NCI-H1417 treated with DMSO at 0.1 percent for 48 hours (cell line): ENCODE measurements around the gene CLDN16.

Source experiments
- DNase-seq: peaks from one replicate; lab custom pipeline; 2025; lab: John Stamatoyannopoulos, UW

The CLDN16 gene

DNA sequence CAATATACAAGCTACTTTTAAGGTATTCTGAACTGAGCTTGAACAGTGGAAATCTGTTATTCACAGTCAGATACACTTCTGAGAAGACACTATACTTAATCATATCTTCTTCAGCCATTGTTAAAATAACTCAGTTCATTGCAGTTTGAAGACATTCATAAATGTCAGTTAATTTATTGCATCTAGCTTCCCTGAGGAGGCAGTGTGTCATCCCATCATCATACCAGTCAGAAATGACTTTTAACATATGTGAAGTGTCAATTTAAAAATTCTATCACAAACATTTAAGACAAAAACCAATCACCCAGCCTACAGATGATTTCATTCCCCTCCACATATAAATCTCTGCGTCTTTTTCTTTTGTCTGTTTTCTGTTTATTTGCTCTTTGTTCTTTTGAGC is 54.3 kb downstream of the CLDN16 start:
- no peak for DNase-seq

- DNase-seq: no peak
Measured at GRCh38 chr3:190443257-190443656, 55.3 kb downstream of the CLDN16 start.

- no peak for DNase-seq
Measured at GRCh38 chr3:190444006-190444405, 56.0 kb downstream of the CLDN16 start.

GRCh38 chr3:190444576-190445145 is 56.7 kb downstream of the CLDN16 start:
- no peak for DNase-seq

DNA sequence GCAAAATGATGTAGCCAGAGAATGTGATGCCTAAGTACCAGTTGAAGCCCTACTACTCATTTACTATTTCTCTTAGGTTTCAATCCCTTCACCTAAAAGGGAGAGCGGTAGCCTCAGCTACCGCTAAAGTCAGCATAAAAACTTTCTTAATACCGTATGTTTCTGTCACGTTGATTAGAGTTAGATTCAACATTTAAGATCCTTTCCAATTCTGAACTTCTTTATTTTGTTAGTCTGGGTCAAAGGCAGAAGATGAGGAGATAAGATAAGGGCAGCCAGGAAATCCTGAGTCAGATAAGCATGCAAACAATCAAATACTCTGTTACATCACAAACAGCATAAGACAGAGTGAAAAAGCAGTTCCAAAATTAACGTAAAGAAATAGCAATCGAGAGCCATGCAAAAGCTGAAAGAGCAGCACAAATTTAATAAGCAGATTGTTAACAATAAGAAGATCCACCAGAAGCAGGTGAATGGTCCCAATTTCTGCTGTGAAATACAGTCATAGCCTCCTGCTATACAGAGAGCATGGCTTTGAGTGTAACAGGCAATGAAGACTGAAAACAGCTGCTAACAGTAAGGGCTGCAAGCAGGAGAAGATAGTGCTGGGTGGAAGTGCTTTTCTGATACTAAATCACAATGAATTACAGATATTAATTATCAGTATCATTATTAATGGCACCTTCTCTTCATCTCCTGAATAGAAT is 58.8 kb downstream of the CLDN16 start:
- DNase-seq: no peak

DNA sequence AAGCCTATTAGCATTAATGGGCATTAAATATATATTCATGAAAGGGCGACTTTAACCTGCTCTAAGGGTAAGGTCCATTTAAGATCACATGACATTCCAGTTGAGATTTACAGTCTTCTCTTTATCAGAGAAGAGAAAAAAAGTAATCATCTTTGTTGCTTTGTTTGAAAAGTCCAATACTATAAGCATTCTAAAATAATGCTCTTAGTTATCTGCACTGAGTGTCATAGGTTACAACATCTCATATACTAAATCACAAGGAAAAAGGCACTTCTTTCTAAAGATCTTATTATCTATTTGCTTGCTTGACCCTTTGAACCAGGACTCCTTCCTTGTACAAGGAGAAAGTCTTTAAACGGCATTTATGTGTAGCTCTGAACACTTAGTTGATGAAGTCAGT is 60.3 kb downstream of the CLDN16 start:
- DNase-seq: no peak

DNA sequence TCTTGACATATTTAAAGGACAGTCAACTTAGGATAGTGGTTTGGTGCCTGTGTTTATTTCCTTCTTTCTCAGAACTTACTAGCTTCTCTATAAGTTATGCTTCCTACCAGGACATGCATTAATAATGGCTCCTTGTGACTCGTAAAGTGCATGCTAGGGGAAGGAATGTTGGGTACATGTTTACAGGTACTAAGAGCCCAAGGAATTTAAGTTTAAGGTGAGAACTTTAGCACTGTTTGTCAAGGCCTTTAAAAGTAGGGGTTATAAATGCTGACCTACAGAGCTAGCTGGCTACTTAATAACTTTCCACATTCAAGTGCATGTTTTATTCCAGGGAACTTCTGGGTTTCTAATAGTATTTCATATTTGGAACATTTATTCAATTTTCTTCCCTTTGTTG is 61.8 kb downstream of the CLDN16 start, which contains the start of gene TMEM207:
Gene TMEM207, minus strand, starts transcription at position 101 of the 400 bp plus-strand sequence. Its CDS starts 92 bp downstream, at position 9.
- DNase-seq: no peak

- no peak for DNase-seq
Measured at GRCh38 chr3:190455828-190456227, 67.9 kb downstream of the CLDN16 start.

DNA sequence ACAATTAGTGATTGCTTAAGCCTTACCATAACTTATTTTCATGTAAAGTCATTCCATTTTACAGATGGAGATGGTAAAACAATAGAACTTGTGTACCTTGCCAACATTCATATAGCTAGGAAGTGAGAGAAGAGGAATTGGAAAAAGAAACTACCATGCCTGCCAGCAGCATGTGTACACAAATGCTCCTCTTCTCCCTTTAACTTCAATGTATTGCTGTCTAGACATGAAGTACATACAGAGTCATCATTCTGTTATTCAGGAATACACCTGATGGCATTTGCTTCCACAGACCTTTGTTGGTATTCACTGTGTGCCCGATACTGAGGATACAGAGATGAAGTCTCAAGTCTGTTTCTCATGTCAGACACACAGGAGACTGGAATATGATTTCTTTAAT is 68.8 kb downstream of the CLDN16 start:
- no peak for DNase-seq

DNA sequence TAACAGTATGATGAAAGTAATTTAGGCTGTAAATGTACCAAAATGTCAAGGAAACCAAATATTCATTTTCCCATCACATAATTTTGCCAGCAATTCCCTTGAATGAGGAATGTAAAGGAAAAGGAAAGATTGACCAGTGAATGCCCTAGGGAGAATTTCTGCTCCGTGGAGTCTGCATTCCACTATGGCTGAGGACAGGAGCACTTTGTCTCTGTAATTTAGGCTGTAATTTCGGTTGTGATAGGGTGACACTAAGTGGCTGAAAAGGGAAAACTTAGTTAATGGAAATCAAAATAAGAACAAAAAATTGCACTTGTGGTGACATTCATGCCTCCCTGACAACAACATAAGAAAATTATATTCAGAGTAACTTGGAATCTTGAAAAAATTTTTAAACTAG is 70.1 kb downstream of the CLDN16 start:
- no peak for DNase-seq
